HG03103 (cell line): Measurements from ENCODE around the gene CHCHD4.
"Not testable (repeated sequence)": the region's sequence is repeated elsewhere in the genome, so short reads cannot be mapped to it uniquely, and the experiment has no call there.

Source experiments
- ATAC-seq: cut with Tn5 transposase; IDR thresholded peaks from one replicate; pipeline ENCODE4 v1.9.1; 2021; ENCODE audit warnings: low read depth; ENCODE audit not compliant: unreplicated experiment

The CHCHD4 gene

DNA sequence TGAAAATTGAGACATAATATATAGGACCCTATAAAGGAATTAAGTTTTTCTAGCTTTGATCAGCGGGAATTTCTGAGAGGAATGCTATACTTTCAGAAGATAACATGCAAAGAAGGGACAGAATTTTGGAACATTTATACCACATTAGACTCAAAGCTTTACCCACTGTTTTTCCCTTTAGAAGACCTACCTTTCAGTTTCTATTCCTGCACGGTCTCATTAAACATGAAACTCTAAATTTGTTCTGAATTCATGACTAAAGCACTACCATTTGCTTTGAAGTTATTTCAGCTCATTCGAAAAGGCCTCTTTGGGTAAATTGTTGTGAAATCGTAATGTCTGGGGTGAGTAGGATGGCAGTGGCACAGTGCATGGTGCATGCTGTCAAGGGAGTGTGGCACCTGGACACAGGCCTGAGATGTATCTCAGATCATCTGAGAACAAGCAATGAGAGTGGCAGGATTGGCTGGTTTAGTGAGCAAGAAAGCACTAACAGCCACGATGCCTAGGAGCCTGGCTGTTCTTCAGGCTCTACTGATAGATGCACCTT, 42.5 kb downstream of the CHCHD4 start:
- no peak for ATAC-seq

GRCh38 chr3:14077310-14077709, 47.4 kb downstream of the CHCHD4 start:
- ATAC-seq = no peak

- ATAC-seq = not testable (repeated sequence)
Observed at GRCh38 chr3:14075233-14075632, 49.4 kb downstream of the CHCHD4 start.

DNA sequence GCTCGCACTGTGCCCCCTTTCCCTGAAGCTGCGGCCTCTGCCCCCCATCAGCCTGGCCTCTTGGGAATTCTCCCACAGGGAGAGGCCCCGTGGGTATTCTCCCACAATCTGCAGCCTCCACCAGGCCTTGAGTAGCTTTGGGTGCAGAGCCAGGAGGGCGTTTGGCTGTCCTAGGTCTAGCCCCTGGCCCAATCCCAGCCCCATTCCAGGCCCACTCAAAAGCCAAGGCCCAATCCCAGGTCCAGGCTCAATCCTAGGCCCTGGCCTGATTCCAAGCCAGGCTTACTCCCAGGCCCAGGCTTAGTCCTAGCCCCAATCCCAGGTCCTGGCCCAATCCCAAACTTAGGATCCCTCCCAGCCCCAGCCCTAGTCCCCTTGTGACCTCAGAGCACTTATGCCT, 59.8 kb downstream of the CHCHD4 start:
- no peak for ATAC-seq

DNA sequence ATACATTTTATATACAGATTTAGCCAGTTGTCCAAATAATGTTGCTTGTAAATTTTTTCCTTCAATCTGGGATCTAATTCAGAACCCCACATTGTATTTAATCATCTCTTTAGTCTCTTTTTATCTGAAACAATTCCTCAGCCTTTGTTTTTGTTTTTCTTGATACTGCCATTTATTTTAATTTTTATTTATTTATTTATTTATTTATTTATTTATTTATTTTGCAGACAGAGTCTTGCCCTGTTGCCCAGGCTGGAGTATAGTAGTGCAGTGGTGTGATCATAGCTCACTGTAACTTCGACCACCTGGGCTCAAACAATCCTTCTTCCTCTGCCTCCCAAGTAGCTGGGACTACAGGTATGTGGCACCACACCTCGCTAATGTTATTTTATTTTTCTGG, 61.5 kb downstream of the CHCHD4 start:
- no peak for ATAC-seq
